Stimulated activated CD8-positive, alpha-beta memory T cell treated with anti-CD3 and anti-CD28 coated beads, Interleukin-4, amount 100 ng/mL, for 24 hours (primary cell): Measurements from ENCODE around the gene TMTC2.

Experiments used
- DNase-seq: peaks from one replicate; pipeline ENCODE4 v3.0.0-alpha.2; 2020; ENCODE audit warnings: low read depth

TMTC2 gene

GRCh38 chr12:83016218-83016835, 329.6 kb downstream of the TMTC2 start:
- DNase-seq, result no peak

- no peak for DNase-seq
Measured at GRCh38 chr12:83016991-83017390, 330.3 kb downstream of the TMTC2 start.

- DNase-seq, result no peak
Measured at GRCh38 chr12:83018088-83018487, 331.4 kb downstream of the TMTC2 start.

- no peak for DNase-seq
Measured at GRCh38 chr12:83027021-83027723, 340.5 kb downstream of the TMTC2 start.

GRCh38 chr12:83031196-83031595, 344.5 kb downstream of the TMTC2 start:
- DNase-seq, result no peak

- DNase-seq, result no peak
Measured at GRCh38 chr12:83036847-83037246, 350.1 kb downstream of the TMTC2 start.

- DNase-seq, result no peak
Measured at GRCh38 chr12:83039413-83039812, 352.7 kb downstream of the TMTC2 start.

- no peak for DNase-seq
Measured at GRCh38 chr12:83040339-83040738, 353.6 kb downstream of the TMTC2 start.

- DNase-seq, result no peak
Measured at GRCh38 chr12:83040991-83041390, 354.3 kb downstream of the TMTC2 start.

GRCh38 chr12:83042441-83043200, 355.9 kb downstream of the TMTC2 start:
- DNase-seq, result no peak

- no peak for DNase-seq
Measured at GRCh38 chr12:83044736-83045135, 358.0 kb downstream of the TMTC2 start.

GRCh38 chr12:83046019-83046418, 359.3 kb downstream of the TMTC2 start:
- no peak for DNase-seq

GRCh38 chr12:83049306-83049705, 362.6 kb downstream of the TMTC2 start:
- DNase-seq, result no peak

GRCh38 chr12:83052890-83053541, 366.3 kb downstream of the TMTC2 start:
- DNase-seq, result no peak

GRCh38 chr12:83057436-83057835, 370.7 kb downstream of the TMTC2 start:
- DNase-seq, result no peak

GRCh38 chr12:83059107-83059506, 372.4 kb downstream of the TMTC2 start:
- no peak for DNase-seq

- no peak for DNase-seq
Measured at GRCh38 chr12:83065562-83065961, 378.9 kb downstream of the TMTC2 start.

GRCh38 chr12:83067981-83068380, 381.3 kb downstream of the TMTC2 start:
- no peak for DNase-seq

- no peak for DNase-seq
Measured at GRCh38 chr12:83074358-83074894, 387.7 kb downstream of the TMTC2 start.

- DNase-seq, result no peak
Measured at GRCh38 chr12:83075471-83075870, 388.8 kb downstream of the TMTC2 start.

- no peak for DNase-seq
Measured at GRCh38 chr12:83077041-83077440, 390.3 kb downstream of the TMTC2 start.

- DNase-seq, result no peak
Measured at GRCh38 chr12:83082690-83083276, 396.1 kb downstream of the TMTC2 start.
